ENCODE measurements around the gene PDE8B.
A peak's percentile ranks its signal among the peaks of the same experiment; 100 is the strongest.

The PDE8B gene

GRCh38 chr5:77413049-77413448 lies 202.6 kb downstream of the PDE8B start:
- no peak overlapping the region for H3K4me3 ChIP-seq (ENCODE audit: control insufficient read depth, low read depth, low read length)
- no peak for DNase-seq (ENCODE audit: low read depth)
- TF ChIP-seq CTCF (conservative IDR thresholded peaks at IDR 0.05; ENCODE audit: control insufficient read depth, insufficient read depth, low read depth, low read length): no peak

GRCh38 chr5:77418162-77418561 lies 207.7 kb downstream of the PDE8B start:
- DNase-seq (ENCODE audit: low read depth): no peak
- no peak for TF ChIP-seq CTCF (conservative IDR thresholded peaks at IDR 0.05; ENCODE audit: control insufficient read depth, insufficient read depth, low read depth, low read length)
- no peak overlapping the region for H3K4me3 ChIP-seq (ENCODE audit: control insufficient read depth, low read depth, low read length)

DNA sequence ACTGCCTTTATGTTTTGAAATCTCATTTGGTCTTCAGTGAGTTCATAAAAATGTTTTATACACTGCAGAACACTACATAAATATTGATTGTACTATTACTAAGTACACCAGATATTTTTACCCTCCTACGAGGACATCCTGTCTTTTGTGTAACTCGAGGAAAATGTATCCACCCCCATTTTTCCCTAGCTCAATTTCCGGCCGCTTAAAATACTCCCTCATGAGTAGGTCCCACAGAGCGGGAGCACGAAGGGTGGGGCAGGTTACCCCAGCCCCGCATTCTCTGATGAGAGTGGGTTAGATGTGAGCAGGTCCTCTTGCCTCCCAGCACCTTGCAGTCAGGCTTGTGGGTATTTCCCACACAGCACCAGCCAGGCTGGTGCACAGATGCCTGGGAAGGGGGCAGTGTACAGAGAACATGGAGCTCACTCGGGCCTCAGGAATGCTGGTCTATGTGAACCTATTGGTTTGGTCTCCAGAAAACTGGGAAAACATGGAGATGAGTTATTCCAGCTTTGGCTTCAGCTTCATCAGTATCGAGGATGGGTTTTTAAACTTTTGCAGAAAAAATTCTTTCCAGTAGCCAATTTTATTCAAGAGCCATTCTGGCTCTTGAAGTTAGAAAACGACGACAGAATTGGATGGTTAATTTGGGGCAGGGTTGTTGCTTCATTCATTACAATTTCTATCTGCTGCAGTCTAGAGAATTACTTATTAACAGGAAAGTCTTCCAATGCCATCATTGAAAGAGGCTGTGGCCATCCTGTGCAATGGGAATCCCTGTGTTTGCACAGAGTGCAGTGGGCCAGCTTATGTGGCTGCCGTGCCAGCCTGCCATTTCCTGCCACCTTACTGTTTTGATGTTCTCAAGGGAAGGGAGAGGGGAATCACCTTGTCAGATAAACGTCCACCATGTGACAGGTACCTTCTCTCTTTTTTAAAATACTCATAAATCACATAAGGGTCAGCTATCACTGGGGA lies 208.4 kb downstream of the PDE8B start:
- no peak overlapping the region for H3K4me3 ChIP-seq (ENCODE audit: control insufficient read depth, low read depth, low read length)
- DNase-seq (ENCODE audit: low read depth): peak; percentile 53
- no peak for TF ChIP-seq CTCF (conservative IDR thresholded peaks at IDR 0.05; ENCODE audit: control insufficient read depth, insufficient read depth, low read depth, low read length)

- H3K4me3 ChIP-seq (ENCODE audit: control insufficient read depth, low read depth, low read length): no peak overlapping the region
- no peak for TF ChIP-seq CTCF (conservative IDR thresholded peaks at IDR 0.05; ENCODE audit: control insufficient read depth, insufficient read depth, low read depth, low read length)
- no peak for DNase-seq (ENCODE audit: low read depth)
These were observed 209.4 kb downstream of the PDE8B start for GRCh38 chr5:77419644-77420582.

DNA sequence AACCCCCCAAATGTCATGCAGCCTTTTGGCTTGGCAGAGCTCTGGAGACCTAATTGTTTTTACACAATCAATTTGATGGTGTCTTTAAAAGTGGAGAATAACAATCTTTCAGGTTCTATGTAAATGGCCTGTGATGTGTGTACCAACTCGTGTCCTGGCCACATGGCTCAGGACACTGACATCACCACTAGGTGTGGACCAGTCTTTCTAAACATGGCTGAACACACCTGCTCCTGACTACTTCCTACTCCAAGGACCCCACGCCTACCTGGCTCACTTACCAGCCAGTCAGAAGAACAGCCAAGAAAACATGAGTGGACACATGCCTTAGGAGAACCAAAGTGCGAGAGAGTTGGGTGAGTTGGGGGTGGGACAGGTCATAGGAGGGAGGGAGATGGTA lies 210.5 kb downstream of the PDE8B start:
- no peak overlapping the region for H3K4me3 ChIP-seq (ENCODE audit: control insufficient read depth, low read depth, low read length)
- no peak for DNase-seq (ENCODE audit: low read depth)
- TF ChIP-seq CTCF (conservative IDR thresholded peaks at IDR 0.05; ENCODE audit: control insufficient read depth, insufficient read depth, low read depth, low read length): no peak

DNA sequence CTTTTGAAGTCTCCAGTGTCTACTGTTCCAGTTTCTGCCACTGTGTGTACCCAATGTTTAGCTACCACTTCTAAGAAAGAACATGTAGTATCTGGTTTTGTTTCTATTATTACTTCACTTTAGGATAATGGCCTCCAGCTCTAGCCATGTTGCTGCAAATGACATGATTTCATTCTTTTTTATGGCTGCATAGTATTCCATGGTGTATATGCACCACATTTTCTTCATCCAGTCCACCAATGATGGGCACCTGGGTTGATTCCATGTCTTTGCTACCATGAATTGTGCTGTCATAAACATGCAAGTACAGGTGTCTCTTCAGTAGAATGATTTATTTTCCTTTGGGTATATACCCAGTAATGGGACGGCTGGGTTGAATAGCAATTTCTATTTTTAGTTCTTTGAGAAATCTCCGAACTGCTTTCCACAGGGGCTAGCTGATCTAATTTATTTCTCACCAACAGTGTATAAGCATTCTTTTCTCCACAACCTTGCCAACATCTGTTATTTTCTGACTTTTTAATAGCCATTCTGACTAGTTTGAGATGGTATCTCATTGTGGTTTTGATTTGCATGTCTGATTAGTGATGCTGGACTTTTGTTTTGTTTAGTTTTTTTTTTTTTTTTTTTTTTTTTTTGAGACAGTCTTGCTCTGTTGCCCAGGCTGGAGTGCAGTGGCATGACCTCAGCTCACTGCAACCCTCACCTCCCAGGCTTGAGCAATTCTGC lies 212.7 kb downstream of the PDE8B start:
- H3K4me3 ChIP-seq (ENCODE audit: control insufficient read depth, low read depth, low read length): no peak overlapping the region
- peak; percentile 40 for DNase-seq (ENCODE audit: low read depth)
- no peak for TF ChIP-seq CTCF (conservative IDR thresholded peaks at IDR 0.05; ENCODE audit: control insufficient read depth, insufficient read depth, low read depth, low read length)
